ENCODE results near the gene TTLL6.

GRCh38 chr17:48730240-48730550 is 86.8 kb downstream of the TTLL6 start:
- no peak for TF ChIP-seq CTCF (IDR thresholded peaks at IDR 0.05)
- TF ChIP-seq POLR2A (IDR thresholded peaks at IDR 0.05): no peak
